ENCODE data around the gene DSCAM. TPM values are rescaled to one million over a fixed set of nuclear protein-coding genes. Genes with fewer than 3 reads are reported as not detected.

The DSCAM gene
- total RNA-seq, 1 donor from 2014 or later, result not detected

DNA sequence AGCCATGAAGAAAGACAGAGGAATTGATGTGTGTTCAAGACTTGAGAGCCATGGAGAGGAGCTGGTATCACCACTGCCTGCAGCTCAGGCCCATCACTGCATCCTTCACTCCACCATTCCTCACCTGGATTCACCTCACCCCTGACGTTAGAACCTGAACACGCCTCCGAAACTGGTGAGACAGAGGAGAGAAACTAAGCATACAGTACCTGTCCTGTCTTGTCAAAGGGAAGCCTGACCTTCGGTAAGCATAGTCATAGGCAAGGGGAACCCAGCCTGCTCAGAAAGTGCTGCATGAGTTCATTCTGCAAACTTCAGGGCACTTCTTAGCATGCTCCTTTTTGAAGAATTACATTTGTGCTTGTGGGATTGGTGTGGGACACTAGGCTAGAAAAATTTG, 425.8 kb downstream of the DSCAM start:
- Histone ChIP-seq H3K27ac (replicated peaks) (no peak overlapping the region), H3K4me1 (no peaks in the 10 kb centered on the region), H3K4me3 (no peak overlapping the region), H3K36me3 (no peaks in the 10 kb centered on the region), H3K9me3 (replicated peaks) (peaks cover 18% of the 10 kb centered on the region), H3K27me3 (ENCODE audit: low read depth) (no peaks in the 10 kb centered on the region)
- DNase-seq, result no peak
- TF ChIP-seq, protein P1, sequence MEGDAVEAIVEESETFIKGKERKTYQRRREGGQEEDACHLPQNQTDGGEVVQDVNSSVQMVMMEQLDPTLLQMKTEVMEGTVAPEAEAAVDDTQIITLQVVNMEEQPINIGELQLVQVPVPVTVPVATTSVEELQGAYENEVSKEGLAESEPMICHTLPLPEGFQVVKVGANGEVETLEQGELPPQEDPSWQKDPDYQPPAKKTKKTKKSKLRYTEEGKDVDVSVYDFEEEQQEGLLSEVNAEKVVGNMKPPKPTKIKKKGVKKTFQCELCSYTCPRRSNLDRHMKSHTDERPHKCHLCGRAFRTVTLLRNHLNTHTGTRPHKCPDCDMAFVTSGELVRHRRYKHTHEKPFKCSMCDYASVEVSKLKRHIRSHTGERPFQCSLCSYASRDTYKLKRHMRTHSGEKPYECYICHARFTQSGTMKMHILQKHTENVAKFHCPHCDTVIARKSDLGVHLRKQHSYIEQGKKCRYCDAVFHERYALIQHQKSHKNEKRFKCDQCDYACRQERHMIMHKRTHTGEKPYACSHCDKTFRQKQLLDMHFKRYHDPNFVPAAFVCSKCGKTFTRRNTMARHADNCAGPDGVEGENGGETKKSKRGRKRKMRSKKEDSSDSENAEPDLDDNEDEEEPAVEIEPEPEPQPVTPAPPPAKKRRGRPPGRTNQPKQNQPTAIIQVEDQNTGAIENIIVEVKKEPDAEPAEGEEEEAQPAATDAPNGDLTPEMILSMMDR (IDR thresholded peaks at IDR 0.05; ENCODE audit: borderline replicate concordance), result no peak
- intact Hi-C loops (cut with micrococcal nuclease), result no loop called here

DNA sequence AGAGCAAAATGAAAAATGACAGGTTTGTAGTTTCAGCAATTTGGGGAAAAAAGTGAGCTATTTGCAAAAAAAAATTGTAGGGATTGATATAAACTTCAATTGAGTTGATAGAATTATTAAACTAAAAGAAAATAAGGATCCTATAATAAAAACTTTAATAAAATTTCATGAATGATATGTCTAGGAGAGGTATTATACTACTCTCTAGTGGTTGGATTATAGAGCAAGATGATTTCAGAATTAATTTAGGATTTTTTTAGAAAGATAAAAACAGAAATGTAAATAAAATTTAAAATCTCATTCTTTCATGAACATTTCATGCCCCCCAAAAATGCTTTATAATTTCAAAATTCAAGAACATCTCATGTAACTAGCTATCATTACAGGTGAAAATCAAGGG, 430.4 kb downstream of the DSCAM start:
- Histone ChIP-seq H3K9me3 (replicated peaks) (peaks cover 18% of the 10 kb centered on the region), H3K27me3 (ENCODE audit: low read depth) (no peaks in the 10 kb centered on the region), H3K4me1 (no peaks in the 10 kb centered on the region), H3K27ac (replicated peaks) (no peak overlapping the region), H3K4me3 (no peak overlapping the region), H3K36me3 (no peaks in the 10 kb centered on the region)
- no peak for DNase-seq
- intact Hi-C loops (cut with micrococcal nuclease), result no loop called here
- TF ChIP-seq, protein P1 (IDR thresholded peaks at IDR 0.05; ENCODE audit: borderline replicate concordance), result no peak

DNA sequence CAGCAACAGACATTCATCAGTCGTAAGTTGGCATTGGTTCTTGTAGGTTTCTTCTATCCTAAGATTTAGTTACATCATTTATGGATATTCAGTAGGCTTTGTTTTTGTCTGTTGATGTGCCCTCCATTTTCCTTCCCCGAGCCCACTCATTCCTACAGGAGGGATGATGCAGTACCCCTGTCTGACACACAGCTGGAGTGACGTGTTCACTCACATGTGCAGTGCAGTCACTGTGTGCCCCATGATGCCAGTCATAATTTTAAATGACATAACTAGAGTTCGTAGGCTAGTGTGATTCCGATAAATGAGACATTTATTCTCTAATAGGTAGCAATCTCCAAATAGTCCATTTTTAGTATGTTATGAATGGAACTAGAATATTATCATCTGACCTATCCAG, 438.4 kb downstream of the DSCAM start:
- H3K27me3 ChIP-seq (ENCODE audit: low read depth), result no peaks in the 10 kb centered on the region
- H3K9me3 ChIP-seq (replicated peaks), result no peaks in the 10 kb centered on the region
- H3K4me3 ChIP-seq, result no peak overlapping the region
- H3K36me3 ChIP-seq, result no peaks in the 10 kb centered on the region
- H3K27ac ChIP-seq (replicated peaks), result no peak overlapping the region
- DNase-seq, result no peak
- intact Hi-C loops (cut with micrococcal nuclease), result no loop called here
- TF ChIP-seq, protein P1 (IDR thresholded peaks at IDR 0.05; ENCODE audit: borderline replicate concordance), result no peak
- H3K4me1 ChIP-seq, result no peaks in the 10 kb centered on the region

DNA sequence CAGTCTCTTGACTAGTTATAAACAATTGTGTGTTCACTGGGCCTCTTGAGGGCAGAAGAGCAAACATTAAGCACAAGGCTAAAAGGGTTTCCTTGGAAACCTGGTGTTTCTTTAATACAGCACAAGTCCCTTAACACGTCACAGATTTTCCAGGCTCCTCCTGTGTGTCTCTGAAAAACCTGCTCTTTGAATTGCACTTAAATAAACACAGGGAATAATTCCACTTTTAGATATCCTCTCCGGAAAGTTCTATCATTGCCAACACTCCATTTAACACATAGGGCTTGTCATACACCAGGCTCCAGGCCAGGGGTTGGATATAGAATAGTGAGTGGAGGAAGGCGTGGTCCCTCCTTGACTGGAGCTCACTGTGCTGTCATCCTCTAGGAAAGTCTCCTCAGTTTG, 442.6 kb downstream of the DSCAM start:
- peaks cover 7% of the 10 kb centered on the region for H3K9me3 ChIP-seq (replicated peaks)
- H3K27ac ChIP-seq (replicated peaks), result no peak overlapping the region
- H3K4me1 ChIP-seq, result no peaks in the 10 kb centered on the region
- TF ChIP-seq, protein P1 (IDR thresholded peaks at IDR 0.05; ENCODE audit: borderline replicate concordance), result no peak
- H3K36me3 ChIP-seq, result no peaks in the 10 kb centered on the region
- H3K27me3 ChIP-seq (ENCODE audit: low read depth), result no peaks in the 10 kb centered on the region
- intact Hi-C loops (cut with micrococcal nuclease), result no loop called here
- no peak overlapping the region for H3K4me3 ChIP-seq
- DNase-seq, result no peak

DNA sequence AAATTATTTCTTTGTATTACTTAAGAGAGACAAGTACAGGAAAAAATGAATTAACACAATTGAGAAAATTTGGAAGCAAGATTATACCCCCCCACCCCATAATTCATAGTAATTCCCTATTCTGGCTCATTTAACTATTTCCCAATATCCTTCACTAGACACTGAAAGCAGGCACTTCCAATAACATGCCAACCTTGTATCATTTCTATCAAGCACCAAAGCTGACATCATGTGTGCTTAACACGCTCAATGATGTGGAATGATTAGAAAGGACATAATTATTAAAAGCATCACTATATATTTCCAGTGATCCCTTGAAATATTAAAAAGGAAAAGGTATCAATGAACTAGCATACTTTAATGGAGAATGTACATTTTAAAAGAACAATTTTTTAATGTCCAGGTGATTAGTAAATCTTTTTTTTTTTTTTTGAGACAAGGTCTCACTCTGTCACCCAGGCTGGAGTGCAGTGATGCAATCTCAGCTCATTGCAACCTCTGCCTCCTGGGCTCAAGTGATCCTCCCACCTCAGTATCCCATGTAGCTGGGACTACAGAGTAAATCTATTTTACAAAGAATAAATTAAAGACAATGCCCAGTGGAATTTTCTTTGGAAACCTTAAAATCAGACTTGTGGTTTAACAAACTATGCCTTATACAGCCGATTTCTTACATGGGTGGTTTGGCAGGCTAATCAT, 443.9 kb downstream of the DSCAM start:
- H3K9me3 ChIP-seq (replicated peaks), result peaks cover 7% of the 10 kb centered on the region
- intact Hi-C loops (cut with micrococcal nuclease), result no loop called here

More for the DNA sequence above, 443.9 kb downstream of the DSCAM start:
- H3K4me3 ChIP-seq, result no peak overlapping the region
- TF ChIP-seq, protein P1 (IDR thresholded peaks at IDR 0.05; ENCODE audit: borderline replicate concordance), result no peak
- no peaks in the 10 kb centered on the region for H3K4me1 ChIP-seq
- H3K27me3 ChIP-seq (ENCODE audit: low read depth), result peaks cover 10% of the 10 kb centered on the region
- no peak overlapping the region for H3K27ac ChIP-seq (replicated peaks)
- no peaks in the 10 kb centered on the region for H3K36me3 ChIP-seq
- no peak for DNase-seq

Measured in left ventricle myocardium inferior (tissue), 1 donor.